Breast epithelium (tissue), 4 donors: ENCODE results near the gene MAN1C1. TPM values are rescaled to one million over a fixed set of nuclear protein-coding genes. Genes with fewer than 3 reads are reported as not detected.

Source experiments
- DNase-seq, 2 donors: peaks; one replicate each; pipeline ENCODE4 v3.0.0-alpha.2; 2019; ENCODE audit warnings: low spot score in 2 of 2
- H3K27ac ChIP-seq, 2 donors: fragments of 200-600 bp; sonication (generic) in 1 of 2; one replicate each; pipeline ENCODE4 v1.5.1; 2016 to 2019; ENCODE audit warnings: mild to moderate bottlenecking in 1 of 2
- H3K27me3 ChIP-seq, 2 donors: fragments of 200-600 bp; sonication (generic) in 1 of 2; one replicate each; pipeline versions ENCODE4 v1.5.1 to v1.6.0; 2017 to 2019; ENCODE audit warnings: control low read depth in 1 of 2, mild to moderate bottlenecking in 1 of 2
- H3K36me3 ChIP-seq: fragments of 200-600 bp; one replicate; pipeline ENCODE4 v1.5.1; 2019
- H3K4me1 ChIP-seq, 2 donors: fragments of 200-600 bp; sonication (generic); one replicate each; pipeline ENCODE4 v1.5.1; 2016 to 2019; ENCODE audit warnings: control low read depth in 1 of 2
- H3K4me3 ChIP-seq, 3 donors: fragments of 200-600 bp; sonication (generic); 1 replicate in 2 of 3; 2 replicates in 1 of 3; pipeline ENCODE4 v1.5.1; 2016 to 2019; ENCODE audit warnings: mild to moderate bottlenecking in 3 of 3, moderate library complexity in 2 of 3
- H3K9me3 ChIP-seq, 2 donors: fragments of 200-600 bp; sonication (generic) in 1 of 2; one replicate each; pipeline ENCODE4 v1.5.1; 2016 to 2019; ENCODE audit warnings: control low read depth in 1 of 2
- POLR2A ChIP-seq: fragments of 450-650 bp; IDR thresholded peaks from one replicate; pipeline ENCODE4 v1.6.1; 2016; ENCODE audit warnings: antibody characterized with exemption, mild to moderate bottlenecking, moderate library complexity
- POLR2AphosphoS5 ChIP-seq, 3 donors: sonication (generic); formaldehyde crosslinking; IDR thresholded peaks; one replicate each; pipeline ENCODE4 v1.6.1; 2017; ENCODE audit warnings: antibody characterized with exemption in 3 of 3
- intact Hi-C: fragments of 100-400 bp; cut with DNase I; formaldehyde crosslinking; loops from one replicate; pipeline ENCODE4 v1.15.1; 2023; ENCODE audit warnings: low total_unique reads
- total RNA-seq, 3 donors: library from RNA; depleted of rRNA; stranded (reverse); fragments of >200 nt; gene quantifications; one replicate each; pipeline ENCODE4 v1.1.0, GENCODE V29; 2016
- TF ChIP-seq, protein P1 (sequence below), 3 donors: fragments of 450-650 bp; IDR thresholded peaks; one replicate each; pipeline ENCODE4 v1.5.1; 2016 to 2017; ENCODE audit warnings: antibody characterized with exemption in 3 of 3, mild to moderate bottlenecking in 3 of 3, moderate library complexity in 3 of 3

Gene MAN1C1
- total RNA-seq, 3 donors from 2014 or later, result 6.7 to 13.8 (median 6.9) TPM

DNA sequence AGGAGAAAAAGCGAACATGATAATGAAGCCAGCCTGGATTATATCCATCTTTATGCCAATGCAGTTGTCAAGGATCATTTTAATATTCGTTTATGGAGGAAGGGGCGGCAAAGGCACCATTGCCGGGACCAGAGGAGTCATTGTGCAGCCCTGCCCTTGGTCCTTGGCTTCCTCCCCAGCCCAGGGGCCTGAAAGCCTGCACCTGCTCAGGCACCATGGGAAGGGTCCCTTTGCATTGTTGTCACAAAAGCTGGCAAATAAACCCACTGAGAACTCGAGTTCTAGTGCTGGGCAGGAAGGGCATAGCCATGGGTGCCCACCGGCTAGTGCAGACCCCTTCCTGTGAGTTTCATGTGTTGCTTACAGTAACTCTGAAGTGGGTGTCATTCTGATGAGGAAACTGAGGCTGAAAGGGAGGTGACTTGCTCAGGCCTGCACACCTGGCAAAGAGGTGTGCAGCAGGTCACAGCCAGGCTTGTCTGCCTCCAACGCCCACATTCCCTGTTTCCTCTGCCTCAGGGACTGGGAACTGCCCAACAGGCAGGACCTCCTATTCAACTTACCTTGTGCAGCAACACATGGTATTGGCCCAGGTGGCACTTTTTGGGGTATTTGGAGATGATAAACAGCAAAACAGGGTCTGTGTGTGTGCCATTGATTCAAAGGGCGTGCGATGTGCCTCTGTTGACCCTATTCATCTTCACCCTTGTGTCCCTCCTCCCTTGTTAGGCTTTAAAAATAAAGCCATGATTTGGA lies 84.6 kb downstream of the MAN1C1 start:
- Histone ChIP-seq H3K36me3 (no peaks in the 10 kb centered on the region), H3K9me3 (no peaks in the 10 kb centered on the region), H3K4me1 (peaks cover 0 to 3% of the 10 kb centered on the region in 2 donors), H3K27ac (peak overlapping the region in 1 of 2 donors; percentile 15), H3K4me3 (no peak overlapping the region), H3K27me3 (no peaks in the 10 kb centered on the region)
- intact Hi-C loops, result no loop called here
- no peak for DNase-seq
- TF ChIP-seq POLR2A (no peak), POLR2AphosphoS5 (IDR thresholded peaks at IDR 0.05) (no peak)
- TF ChIP-seq, protein P1, sequence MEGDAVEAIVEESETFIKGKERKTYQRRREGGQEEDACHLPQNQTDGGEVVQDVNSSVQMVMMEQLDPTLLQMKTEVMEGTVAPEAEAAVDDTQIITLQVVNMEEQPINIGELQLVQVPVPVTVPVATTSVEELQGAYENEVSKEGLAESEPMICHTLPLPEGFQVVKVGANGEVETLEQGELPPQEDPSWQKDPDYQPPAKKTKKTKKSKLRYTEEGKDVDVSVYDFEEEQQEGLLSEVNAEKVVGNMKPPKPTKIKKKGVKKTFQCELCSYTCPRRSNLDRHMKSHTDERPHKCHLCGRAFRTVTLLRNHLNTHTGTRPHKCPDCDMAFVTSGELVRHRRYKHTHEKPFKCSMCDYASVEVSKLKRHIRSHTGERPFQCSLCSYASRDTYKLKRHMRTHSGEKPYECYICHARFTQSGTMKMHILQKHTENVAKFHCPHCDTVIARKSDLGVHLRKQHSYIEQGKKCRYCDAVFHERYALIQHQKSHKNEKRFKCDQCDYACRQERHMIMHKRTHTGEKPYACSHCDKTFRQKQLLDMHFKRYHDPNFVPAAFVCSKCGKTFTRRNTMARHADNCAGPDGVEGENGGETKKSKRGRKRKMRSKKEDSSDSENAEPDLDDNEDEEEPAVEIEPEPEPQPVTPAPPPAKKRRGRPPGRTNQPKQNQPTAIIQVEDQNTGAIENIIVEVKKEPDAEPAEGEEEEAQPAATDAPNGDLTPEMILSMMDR (IDR thresholded peaks at IDR 0.05), result no peak

DNA sequence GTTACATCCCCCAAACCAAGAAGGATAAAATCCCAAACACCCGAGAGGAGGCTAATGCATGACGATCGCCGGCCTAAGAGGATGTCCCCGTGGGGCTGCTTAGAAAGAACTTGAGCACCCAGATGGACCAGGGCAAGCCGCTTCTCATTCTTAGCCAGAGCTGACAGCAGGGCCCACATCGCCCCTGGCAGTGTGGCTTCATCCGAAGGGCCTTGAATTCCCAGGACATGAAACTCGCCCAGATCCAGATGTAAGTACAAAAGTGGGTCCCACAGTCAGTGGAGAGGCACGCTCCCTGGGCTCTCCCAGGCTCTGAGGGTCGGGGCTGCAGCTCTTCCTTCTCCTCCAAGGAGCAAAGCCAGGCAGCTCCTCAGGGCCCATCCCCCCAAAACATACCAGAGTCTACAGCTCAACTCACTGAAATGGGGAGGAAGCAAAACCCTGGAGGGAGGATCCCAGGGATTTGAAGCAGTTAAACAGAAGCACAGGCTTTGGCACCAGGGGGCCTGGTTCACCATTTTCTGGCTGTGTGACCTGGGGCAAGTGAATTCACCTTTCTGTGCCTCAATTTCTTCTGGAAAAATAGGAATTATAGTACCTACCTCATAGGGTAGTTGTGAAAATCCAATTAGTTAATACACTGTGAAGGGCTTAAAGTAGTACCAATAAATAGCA lies 85.6 kb downstream of the MAN1C1 start:
- no peaks in the 10 kb centered on the region for H3K4me1 ChIP-seq
- TF ChIP-seq POLR2AphosphoS5 (IDR thresholded peaks at IDR 0.05) (no peak), POLR2A (no peak)
- TF ChIP-seq, protein P1 (IDR thresholded peaks at IDR 0.05), result no peak
- intact Hi-C loops, result no loop called here
- no peak for DNase-seq
- H3K36me3 ChIP-seq, result no peaks in the 10 kb centered on the region
- H3K27me3 ChIP-seq, result no peaks in the 10 kb centered on the region
- H3K4me3 ChIP-seq, result no peak overlapping the region
- no peak overlapping the region for H3K27ac ChIP-seq
- no peaks in the 10 kb centered on the region for H3K9me3 ChIP-seq

DNA sequence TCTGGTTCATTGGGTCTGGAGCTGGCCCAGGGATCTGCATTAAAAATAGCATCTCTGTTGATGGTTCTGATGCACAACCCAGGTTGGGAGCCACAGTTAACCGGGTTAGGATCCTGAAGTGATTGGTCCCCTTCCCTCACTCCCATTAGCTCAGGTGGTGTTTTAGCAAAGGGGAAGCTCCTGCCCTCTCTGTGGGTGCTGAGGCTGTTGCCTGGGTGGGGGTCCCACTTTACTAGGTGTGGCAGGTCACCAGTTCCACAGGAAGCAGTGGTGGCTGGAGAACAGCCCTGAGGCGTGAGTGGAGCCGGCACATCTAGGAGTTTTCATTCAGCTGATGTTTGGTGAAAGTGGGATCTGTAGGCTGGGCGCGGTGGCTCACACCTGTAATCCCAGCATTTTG lies 86.5 kb downstream of the MAN1C1 start:
- H3K4me1 ChIP-seq, result no peaks in the 10 kb centered on the region
- H3K27me3 ChIP-seq, result no peaks in the 10 kb centered on the region
- H3K4me3 ChIP-seq, result no peak overlapping the region
- H3K36me3 ChIP-seq, result no peaks in the 10 kb centered on the region
- intact Hi-C loops, result no loop called here
- no peak for DNase-seq
- H3K9me3 ChIP-seq, result no peaks in the 10 kb centered on the region
- no peak for TF ChIP-seq POLR2AphosphoS5 (IDR thresholded peaks at IDR 0.05)
- TF ChIP-seq, protein P1 (IDR thresholded peaks at IDR 0.05), result no peak
- no peak for TF ChIP-seq POLR2A
- H3K27ac ChIP-seq, result no peak overlapping the region

DNA sequence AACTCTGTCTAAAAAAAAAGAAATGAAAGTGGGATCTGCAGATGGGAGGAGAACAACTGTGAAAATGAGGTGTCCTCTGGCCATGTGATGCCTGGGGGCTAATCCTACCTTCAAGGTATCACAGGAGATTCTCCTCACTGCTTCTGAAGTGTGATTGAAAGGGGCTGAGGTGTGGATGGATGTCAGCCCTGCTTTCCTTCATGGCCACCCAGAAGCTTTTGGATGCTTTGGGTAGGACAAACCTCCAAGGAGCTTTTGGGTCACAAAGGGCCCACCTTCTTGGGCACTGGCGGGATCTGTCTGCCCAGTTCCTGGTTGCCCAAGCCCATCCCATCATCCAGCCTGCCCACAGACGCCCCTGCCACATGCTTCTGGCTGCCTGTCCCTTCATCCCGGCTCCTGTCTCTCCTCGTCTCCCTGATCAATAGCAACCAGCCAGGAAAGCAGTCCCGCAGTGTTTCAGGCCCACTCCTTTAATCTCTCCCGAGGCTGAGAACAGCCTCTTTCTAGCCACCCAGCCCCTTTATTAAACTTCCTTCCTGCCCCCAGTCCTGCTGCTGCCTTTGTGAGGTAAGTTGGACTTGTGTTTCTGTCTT lies 87.2 kb downstream of the MAN1C1 start:
- Histone ChIP-seq H3K36me3 (no peaks in the 10 kb centered on the region), H3K9me3 (no peaks in the 10 kb centered on the region), H3K27me3 (no peaks in the 10 kb centered on the region), H3K4me3 (no peak overlapping the region), H3K4me1 (no peaks in the 10 kb centered on the region), H3K27ac (peak overlapping the region in 1 of 2 donors; percentile 40)
- intact Hi-C loops, result no loop called here
- DNase-seq, result no peak
- TF ChIP-seq, protein P1 (IDR thresholded peaks at IDR 0.05), result no peak
- no peak for TF ChIP-seq POLR2A
- TF ChIP-seq POLR2AphosphoS5 (IDR thresholded peaks at IDR 0.05), result no peak

DNA sequence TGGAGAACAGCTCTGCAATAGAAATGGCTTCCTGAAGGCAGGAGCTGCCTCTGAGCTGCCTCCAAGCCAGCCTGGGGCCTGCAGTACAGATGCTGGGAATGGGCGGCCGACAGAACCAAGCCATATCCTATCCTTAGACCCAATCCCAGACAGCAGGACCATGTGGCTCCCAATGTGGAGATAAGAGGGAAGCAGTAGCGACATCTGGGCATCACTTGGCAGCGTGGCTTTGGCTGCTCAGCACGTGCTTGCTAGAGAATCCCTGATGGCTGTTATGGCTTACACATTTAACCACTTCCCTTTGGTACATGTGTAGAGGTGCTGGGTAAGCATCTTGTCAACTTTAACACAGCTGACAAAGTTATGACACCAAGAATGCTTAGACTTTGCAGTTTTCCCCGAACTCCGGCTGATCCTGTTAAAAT lies 87.7 kb downstream of the MAN1C1 start:
- no peak for DNase-seq
- no peaks in the 10 kb centered on the region for H3K4me1 ChIP-seq
- H3K27me3 ChIP-seq, result no peaks in the 10 kb centered on the region
- no peak overlapping the region for H3K4me3 ChIP-seq
- peak overlapping the region in 1 of 2 donors; percentile 40 for H3K27ac ChIP-seq
- intact Hi-C loops, result no loop called here
- TF ChIP-seq POLR2AphosphoS5 (IDR thresholded peaks at IDR 0.05), result no peak
- TF ChIP-seq POLR2A, result no peak
- TF ChIP-seq, protein P1 (IDR thresholded peaks at IDR 0.05), result no peak
- H3K9me3 ChIP-seq, result no peaks in the 10 kb centered on the region
- no peaks in the 10 kb centered on the region for H3K36me3 ChIP-seq
